RPMI8226 (cell line): ENCODE data around the gene RNF31.
"Not testable (repeated sequence)": the region's sequence is repeated elsewhere in the genome, so short reads cannot be mapped to it uniquely, and the experiment has no call there.

ENCODE experiments used
- DNase-seq: peaks from one replicate; pipeline ENCODE4 v3.0.0-alpha.2; 2015

RNF31 gene

DNA sequence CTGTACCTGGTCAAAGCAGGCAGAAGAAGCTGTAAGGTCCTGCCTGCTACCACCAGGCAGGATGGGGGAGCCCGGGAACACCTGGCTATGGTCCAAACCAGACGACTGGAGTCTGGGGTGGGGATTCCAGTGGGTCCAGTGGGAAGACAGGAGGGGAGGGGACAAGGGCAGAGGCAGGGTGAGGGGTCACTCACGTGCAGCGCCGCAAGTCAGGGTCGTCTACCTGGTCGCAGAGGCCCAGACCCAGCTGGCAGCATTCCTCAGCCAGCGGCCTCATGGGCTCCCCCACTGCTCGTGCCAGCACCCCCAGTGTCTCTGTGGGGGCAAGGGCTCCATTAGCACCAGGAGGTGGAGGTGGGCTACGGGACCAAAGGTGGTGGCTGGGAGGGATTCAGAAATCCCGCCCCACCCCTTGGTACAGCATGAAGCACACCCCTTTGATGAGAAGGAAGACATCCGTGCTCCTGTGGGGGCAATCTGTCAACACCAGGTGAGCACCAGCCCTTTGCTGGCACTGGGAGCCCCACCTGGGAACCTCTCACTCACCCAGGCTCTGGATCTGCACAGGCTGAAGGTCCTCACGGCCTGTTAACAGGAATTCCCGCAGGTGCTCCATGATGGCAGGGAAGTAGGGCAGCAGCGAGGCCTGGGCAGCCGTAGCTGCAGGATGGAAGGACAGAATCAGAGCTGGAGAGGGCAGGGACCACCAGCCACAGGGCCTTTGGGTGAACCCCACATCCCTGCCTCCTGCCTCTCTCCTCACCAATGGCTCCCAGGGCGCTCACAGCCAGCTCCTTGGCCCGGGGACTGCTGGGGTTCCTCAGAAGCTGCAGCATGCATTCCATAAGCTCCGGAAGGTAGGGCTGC lies 37.0 kb downstream of the RNF31 start:
- no peak for DNase-seq

DNA sequence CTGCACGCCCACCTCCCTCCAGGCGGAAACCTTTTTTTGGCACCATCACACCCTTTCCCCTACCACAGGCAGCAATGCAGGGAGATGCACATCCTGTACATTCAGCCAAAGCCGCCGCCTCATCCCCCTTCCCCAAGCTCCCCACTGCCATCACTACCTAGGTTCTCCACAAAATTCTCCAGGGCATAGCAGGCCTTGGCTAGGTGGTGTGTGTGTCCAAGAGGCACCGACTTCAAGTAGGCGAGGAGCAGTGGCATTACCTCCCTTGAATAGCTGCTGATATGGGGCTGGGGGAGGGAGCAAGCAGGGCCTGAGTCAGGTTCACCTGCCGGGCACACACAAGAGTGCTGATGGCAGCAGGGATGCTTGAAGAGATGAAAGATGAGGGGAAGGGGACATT lies 37.7 kb downstream of the RNF31 start:
- no peak for DNase-seq

DNA sequence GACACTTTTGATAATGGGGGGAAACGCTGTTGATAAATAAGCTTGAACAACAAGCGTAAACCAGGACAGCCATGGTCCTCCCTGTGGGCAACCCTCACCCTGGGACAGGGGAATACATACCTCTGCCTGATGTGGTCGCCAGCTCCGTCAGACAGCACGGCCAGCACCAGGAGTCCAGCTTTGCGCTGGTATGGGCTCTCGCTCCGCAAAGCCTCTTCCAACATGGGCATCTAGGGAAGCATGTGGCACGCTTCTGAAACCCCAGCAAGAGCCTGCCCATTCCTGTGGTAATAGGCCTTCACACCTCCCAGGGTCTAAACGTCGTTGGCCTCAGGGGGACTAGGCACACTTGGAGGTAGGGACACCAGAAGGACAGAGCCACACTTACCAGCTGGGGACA lies 38.4 kb downstream of the RNF31 start:
- no peak for DNase-seq

DNA sequence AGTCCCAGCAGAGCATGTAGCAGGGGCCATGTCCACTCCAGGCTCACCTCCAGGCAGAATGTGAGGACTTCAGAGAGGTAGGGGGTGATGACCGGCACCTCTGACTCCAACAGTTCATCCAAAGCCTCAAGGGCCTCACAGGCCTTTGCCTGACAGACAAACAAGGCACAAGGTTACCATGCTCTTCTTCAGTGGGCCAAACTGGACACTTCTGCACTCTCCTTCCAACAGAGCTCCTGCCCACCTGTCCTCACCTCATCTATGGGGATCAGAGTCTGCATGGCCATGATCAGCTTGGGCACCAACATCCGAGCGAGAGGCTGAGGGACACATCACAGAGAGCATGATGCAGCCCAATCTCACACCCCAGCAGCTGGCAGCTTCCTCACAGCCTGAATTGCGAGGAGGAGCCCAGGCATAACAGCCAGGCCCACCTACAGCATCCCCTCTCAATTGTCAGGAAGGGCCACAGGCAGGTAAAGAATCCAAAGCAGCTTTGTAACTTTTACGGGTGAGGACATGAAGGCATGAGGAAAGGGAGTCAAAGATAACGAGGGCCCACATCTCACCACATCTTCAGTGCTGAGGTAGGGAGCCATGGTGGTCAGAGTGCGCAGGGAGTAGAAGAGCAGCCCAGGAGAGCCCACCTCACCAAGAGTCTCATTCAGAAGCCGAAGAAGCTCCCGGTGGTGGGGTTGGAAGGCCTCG lies 39.7 kb downstream of the RNF31 start:
- DNase-seq: no peak

DNA sequence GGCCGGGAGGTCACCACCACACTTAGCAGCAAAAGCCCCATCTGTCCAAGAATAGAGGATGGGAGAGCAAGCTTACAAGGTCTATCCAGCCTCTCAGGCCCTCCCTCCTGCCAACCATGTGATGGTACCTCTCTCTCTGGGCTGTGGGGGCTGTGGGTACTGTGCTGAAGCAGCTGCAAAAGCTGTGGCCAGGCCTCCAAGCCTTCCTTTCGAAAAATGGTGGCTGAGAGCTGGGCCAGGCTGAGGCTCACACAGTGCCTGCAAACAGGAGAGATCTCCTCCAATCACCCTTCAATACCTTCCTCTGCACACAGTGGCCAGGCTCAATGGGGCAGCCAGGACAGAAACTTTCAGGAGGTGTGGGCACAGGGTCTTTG lies 40.2 kb downstream of the RNF31 start:
- no peak for DNase-seq

DNA sequence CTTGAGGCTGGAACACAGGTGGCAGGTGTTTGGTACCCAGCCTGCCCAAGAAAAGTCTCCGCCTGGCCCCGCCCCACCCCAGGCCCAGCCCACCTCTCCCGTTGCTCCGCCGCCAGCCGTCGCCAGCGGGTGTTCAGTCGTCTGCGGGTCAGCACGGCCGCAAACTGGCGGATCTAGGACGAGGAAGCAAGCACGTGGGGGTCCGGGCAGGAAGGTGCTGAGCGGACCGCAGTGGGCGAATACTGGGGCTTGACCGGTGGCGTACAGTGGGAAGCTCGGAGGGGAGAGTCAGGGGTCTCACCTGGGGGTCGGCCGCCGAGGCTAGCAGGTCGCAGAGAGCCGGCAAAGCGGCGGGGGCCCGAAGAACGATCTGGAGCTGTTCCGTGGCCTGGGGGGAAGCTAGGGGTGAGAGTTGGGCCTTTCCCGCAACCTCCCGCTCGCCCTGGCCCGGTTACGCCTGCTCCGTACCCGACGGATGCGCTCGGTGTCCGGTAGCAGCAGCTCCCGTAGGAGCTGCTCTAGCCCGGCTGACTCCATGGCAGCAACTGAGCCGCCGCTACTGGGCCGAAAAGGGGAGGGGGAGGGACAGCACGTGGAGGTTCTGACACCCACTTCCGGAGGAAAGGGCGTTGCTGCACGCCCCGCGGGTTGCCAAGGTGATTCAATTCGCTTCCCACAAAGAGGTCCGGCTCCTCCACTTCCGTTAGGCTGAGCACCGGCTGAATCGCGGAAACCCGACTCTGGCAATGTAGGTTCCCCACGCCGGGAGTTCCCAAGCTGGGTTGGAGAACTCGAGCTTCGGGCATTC lies 41.2 kb downstream of the RNF31 start, which contains the start of gene IPO4:
Gene IPO4, minus strand, starts transcription at position 566 of the 808 bp plus-strand sequence. Its CDS starts 29 bp downstream, at position 537.
- peak; percentile 96 for DNase-seq

DNA sequence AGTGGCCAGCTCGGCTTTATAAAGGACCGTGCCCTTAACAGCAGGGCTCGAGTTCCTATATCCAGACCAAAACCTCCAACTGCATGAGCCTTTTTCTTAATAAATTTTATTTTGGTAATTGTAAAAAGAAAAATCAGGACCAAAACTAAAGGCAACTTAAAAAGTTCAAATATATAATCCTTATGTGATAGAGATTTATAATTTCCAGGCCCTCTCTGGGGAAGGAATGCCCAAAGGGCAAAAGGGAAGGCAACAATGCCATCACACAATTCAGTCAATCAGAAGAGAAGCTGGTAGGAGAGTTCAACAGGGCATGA lies 41.7 kb downstream of the RNF31 start:
- DNase-seq: no peak

DNA sequence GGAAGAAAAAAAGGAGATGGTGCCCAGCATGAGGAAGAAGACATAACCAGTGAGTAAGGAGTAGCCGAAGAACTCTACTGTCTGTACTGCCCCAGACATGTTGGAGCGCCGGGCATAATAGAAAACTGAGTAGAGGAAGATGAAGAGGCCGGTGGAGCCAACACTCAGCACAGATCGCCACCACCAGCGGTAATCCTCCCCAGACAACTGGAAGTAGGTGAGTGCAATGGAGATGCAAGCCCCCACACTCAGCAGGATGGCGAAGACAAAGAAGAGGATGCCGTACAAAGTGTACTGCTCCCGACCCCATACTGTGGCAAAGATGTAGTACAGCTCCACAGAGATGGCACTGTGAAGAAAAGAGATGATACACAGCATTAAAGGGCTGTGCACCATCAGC lies 42.2 kb downstream of the RNF31 start:
- no peak for DNase-seq

DNA sequence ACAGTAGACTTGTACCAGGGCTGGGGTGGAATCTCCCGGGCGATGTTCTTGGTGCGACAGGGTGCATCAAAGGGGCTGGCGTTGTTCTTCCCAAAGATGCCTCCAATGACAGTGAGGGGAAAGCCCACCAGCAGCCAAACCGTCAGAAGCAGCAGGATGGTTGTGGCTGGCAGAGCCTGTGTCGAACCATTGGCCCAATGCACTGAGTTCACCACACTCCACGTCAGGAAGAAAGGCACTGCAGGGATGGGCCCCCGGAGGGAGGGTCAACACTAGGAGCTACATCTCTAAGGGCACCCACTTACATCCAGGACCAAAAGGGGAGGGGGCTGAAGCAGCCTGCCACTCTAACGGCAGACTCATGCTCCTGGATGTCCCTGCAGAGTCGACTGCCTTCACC lies 43.1 kb downstream of the RNF31 start:
- DNase-seq: no peak

DNA sequence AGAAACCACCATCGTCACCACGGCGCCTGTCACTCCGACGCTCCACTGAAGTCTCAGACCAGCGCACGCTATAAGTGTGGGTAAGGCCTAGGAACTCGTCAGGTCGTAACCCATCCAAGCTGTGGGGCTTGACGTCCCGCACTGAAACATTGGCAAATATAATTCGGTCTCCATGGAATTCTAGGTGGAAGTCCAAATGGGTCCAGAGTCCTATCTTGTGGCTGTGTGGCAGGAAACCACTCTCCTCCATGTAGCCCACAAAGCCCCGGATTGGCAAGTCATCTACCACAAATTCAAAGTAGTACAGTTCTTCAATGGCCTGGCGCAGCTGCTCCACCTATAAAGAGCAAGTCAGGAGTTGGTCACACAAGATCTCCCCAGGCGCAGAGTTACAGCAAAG lies 45.6 kb downstream of the RNF31 start:
- no peak for DNase-seq

DNA sequence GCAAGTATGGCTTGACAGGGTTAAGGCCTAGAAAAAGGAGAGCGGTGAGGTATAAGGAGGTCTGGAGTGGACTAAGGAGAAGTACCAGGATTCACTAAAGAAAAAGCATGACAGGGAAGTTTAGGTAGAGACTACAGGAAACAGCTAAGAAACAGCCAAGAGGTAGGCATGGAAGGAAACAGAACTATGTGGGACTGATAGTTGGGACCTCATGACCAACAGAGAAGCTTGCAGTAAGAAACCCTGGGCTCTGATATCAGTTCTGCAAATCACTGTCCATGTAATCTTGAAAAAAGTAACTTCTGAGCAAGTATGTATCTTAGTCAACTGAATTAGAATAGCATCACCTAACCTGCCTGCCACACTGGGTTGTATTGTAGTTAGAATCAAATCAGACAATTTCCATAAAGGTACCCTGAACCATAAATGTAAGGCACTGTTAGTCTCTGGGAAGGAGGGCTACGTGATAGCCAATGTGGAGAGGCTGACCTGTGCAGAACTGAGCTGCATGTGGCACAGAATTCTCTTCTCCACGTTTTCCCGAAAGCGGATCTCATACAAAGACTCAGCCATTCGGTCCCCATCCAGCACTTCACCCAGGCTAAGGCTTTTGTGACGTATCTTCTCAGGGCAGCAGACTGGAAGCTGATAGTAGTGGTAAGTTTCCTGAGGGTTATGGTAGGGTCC lies 47.0 kb downstream of the RNF31 start:
- DNase-seq: no peak

DNA sequence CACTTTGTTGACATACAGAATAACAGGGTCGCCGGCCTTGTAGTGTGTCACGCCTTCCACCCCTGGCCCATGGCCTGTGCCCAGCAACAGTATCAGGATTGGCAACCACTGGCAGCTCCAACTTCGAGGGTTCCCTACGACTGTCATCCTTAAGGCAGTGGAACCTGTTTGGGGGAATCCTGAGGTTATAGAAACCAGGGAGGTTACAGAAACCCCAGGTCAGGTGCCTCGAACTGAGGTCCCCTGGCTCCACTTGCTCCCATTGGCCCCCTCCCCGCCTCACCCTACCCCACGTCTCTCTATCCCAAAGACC lies 47.5 kb downstream of the RNF31 start:
- DNase-seq: no peak

DNA sequence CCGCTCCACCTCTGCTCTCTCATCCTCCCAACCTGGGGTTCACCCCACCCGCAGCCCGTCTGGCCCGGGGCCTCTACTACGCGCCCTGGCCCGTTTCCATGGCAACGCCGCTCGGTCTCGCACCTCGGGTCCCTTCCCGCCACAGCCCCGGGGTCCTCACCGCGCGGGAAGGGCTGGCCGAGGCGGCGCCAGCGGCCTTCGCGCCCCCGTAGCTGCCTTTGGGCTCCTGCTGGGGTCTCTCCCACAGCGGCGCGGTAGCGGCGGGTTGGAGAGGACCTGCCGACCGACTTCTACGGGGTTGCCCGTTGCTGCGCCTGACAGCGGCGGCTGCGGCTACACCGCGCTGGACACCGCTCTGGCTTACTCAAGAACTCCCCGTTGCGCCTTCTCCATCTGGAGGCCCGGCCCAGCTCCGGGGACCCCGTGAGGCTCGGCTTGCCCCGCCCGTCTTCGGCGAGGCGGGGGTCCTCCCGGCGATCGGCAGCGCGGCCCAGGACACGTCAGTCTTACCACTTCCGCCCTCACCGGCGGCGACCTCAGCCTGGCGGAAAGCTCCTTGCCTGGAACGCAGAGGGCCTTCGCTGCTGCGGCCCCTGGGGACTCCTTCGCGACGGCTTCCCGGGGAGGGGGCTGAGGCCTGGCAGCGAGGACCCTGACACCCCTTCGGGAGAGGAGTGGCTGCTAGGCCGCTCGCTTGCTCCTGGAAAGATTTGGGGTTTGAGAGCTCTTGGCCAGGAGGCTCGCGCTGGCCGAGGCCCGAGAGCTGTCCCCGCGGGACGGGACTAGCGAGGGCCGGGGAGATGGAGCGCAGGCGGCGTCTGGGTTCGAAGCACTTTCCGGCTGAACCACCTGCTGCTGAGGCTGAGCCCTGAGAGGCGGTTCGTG lies 48.1 kb downstream of the RNF31 start, which contains the start of gene TM9SF1:
Gene TM9SF1, minus strand, starts transcription at position 256 of the 885 bp plus-strand sequence. CDS start 422 bp downstream, outside the sequence.
- peak; percentile 83 for DNase-seq

DNA sequence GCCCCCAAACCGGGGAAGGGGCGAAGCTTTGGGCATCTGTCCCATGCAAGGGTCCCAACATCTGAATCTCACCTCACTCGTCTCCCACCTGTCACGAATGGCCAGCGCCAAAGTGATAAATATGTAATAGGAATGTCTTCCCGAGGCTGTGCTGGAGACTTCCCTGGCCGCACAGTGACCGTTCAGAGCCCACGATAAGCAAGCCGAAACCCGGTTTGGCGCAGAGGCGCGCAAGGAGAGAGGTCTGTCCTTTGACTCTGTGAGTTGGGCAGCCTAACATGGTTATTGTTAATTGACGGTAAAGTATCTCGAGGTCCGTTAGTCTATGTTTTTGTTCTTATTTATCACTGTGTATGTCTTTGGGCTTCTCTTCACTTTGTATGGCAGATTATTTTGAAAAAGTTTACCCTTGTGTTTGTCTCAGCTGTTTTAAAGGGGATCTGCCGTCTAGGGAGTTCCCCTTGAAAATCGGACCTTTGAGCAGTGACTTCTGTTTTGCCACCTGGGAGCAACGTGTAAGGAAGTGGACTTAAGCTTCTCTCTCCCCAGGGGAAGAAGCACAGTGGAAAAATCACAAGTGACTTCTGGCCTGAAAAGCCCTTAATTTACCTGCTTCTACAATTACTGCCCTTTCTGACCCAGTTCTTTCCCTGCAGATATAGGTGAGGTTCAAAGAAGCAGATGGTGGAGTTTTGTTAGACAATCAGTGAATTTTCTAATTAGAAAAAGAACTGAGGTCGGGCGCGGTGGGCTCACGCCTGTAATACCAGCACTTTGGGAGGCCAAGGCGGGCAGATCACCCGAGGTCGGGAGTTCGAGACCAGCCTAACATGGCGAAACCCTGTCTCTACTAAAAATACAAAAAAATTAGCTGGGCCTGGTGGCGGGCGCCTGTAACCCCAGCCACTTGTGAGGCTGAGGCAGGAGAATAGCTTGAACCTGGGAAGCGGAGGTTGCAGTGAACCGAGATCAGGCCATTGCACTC lies 49.1 kb downstream of the RNF31 start:
- peak; percentile 30 for DNase-seq

DNA sequence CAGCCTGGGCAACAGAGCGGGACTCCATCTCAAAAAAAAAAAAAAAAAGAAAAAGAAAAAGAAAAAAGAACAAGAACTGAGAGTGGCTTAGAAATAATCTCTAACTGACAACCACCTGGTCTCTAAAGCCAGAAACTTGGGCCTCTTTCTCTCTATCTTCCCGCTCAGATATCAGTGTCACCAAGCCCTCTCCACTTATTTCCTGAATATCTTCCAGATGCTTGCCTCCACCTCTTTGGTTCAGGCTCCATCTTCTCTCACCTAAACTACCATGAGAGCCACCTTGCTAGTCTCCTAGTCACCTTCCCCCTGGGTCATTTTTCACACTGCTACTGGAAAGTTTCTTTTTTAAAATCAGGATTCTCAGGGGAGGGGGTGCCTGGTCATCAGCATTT lies 49.8 kb downstream of the RNF31 start:
- no peak for DNase-seq

DNA sequence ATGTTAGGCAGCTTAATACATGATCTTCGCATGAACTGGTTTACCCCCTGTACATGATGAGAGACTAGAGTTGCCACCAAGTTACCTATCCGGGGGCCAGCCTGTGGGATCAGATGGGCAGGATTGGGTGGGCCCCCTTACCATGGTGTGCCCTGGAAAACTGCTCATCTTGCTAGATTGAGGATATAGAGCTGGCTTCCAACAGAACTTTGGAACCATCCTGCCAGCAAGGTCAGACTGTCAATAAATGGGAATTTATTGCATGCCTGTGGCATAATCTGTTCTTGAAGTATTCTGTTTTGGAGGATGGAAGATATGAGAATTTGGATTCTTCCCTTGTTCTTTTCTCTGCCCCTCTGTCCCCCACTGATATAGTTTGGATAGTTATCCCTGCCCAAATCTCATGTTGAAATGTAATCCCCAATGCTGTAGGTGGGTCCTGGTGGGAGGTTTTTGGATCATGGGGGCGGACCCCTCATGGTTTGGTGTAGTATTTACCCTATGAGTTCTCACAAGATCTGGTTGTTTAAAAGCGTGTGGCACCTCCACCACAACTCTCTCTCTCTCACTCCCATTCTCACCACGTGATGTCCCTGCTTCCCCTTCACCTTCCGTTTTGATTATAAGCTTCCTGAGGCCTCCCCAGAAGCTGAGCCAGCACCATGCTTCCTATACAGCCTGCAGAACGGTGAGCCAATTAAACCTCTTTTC lies 51.7 kb downstream of the RNF31 start:
- DNase-seq: no peak

DNA sequence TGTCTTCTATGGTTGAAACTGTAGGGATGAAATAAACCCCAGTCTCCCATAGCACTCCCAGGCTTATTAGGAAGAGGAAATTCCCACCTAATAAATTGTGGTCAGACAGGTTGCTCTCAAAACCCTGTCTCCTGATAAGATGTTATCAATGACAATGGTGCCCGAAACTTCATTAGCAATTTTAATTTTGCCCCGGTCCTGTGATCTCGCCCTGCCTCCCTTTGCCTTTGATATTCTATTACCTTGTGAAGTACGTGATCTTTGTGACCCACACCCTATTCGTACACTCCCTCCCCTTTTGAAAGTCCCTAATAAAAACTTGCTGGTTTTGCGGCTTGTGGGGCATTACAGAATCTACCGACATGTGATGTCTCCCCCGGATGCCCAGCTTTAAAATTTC lies 55.2 kb downstream of the RNF31 start:
- DNase-seq: not testable (repeated sequence)

DNA sequence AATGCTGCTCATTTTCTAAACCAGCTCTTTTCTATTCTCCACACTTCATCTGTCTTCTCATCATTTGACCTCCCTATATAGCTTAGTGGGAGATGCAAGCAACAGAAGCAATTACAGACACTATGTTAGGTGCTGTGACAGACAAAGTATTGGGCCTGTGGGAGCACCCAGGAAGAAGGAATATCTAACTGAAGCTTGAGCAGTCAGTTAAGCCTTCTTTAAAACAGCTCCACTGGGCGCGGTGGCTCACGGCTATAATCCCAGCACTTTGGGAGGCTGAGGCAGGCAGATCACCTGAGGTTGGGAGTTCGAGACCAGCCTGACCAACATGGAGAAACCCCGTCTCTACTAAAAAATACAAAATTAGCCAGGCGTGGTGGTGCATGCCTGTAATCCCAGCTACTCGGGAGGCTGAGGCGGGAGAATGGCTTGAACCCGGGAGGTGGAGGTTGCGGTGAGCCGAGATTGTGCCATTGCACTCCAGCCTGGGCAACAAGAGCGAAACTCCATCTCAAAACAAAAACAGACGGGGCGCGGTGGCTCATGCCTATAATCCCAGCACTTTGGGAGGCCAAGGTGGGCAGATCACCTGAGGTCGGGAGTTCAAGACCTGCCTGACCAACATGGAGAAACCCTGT lies 56.1 kb downstream of the RNF31 start:
- DNase-seq: not testable (repeated sequence)
